MCF 10A (cell line): ENCODE results near the gene TBL1XR1. TPM values are rescaled to one million over a fixed set of nuclear protein-coding genes. Genes with fewer than 3 reads are reported as not detected.

Experiments used
- BruUV-seq: library from RNA; stranded (reverse); fragments of 400-500 nt; replicated peaks from 2 replicates; lab custom pipeline; 2021; lab: Mats Ljungman, UMichigan
- CTCF ChIA-PET: fragments of 300-600 bp; sonication (Branson Sonifier 250); formaldehyde crosslinking; extraction: SDS; loops from one replicate; lab custom pipeline; 2021; ENCODE audit warnings: antibody characterized with exemption, inconsistent platforms; lab: Yijun Ruan, JAX
- POLR2A ChIA-PET: fragments of 300-600, 350-650 bp; sonication (Branson Sonifier 250); formaldehyde crosslinking; extraction: SDS; loops from one replicate; lab custom pipeline; 2020; ENCODE audit warnings: antibody characterized with exemption, inconsistent platforms; lab: Yijun Ruan, JAX
- DNase-seq: peaks from one replicate; pipeline ENCODE4 v3.0.0-alpha.2; 2018; ENCODE audit not compliant: unreplicated experiment
- H3K27ac Mint-ChIP-seq: one replicate; pipeline ENCODE4 v1.8.0; 2022; ENCODE audit warnings: mild to moderate bottlenecking, low read depth, mixed read lengths; ENCODE audit not compliant: unreplicated experiment
- H3K27me3 Mint-ChIP-seq: one replicate; pipeline ENCODE4 v1.8.0; 2022; ENCODE audit warnings: mixed read lengths; ENCODE audit not compliant: insufficient read depth, unreplicated experiment
- H3K36me3 Mint-ChIP-seq: one replicate; pipeline ENCODE4 v1.8.0; 2022; ENCODE audit warnings: mild to moderate bottlenecking, moderate library complexity, mixed read lengths; ENCODE audit not compliant: insufficient read depth, unreplicated experiment
- H3K4me1 Mint-ChIP-seq: one replicate; pipeline ENCODE4 v1.8.0; 2022; ENCODE audit warnings: mixed read lengths; ENCODE audit not compliant: insufficient read depth, unreplicated experiment
- H3K4me3 Mint-ChIP-seq: one replicate; pipeline ENCODE4 v1.8.0; 2022; ENCODE audit warnings: mild to moderate bottlenecking, moderate library complexity, mixed read lengths; ENCODE audit not compliant: unreplicated experiment
- H3K9me3 Mint-ChIP-seq: one replicate; pipeline ENCODE4 v1.8.0; 2022; ENCODE audit warnings: mixed read lengths; ENCODE audit not compliant: unreplicated experiment
- intact Hi-C: fragments of 100-400 bp; cut with micrococcal nuclease; formaldehyde crosslinking; loops from 2 replicates; pipeline ENCODE4 v1.14.1; 2022
- total RNA-seq: library from RNA; stranded (reverse); gene quantifications from 2 replicates; pipeline ENCODE4 v1.2.3, GENCODE V29; 2022
- TF ChIP-seq, protein P1 (sequence below): fragments of 200-600 bp; IDR thresholded peaks from one replicate; pipeline ENCODE4 v1.8.0; 2022; ENCODE audit warnings: antibody characterized with exemption, mild to moderate bottlenecking; ENCODE audit not compliant: unreplicated experiment

Gene TBL1XR1
- total RNA-seq, 1 experiment from 2014 or later: 178 TPM

DNA sequence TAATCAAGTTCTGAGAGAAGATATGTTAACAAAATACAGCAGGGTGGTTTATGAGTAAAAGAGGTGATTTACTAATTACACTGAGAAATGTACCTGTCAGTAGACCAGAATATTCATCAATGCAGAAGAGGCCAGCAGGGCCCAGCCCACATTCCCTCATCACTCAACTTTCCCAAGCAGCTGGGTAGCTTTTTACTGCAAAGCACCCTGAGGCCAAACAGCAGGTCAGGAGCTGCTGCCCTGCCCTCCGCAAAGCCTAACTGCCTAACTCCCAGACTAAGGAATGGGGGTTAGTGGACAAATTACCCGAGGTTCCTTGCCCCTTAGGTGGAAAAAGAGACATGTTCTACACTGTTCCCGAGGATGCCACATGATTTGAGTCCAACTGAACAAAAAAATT is 108.2 kb downstream of the TBL1XR1 start:
- peak overlapping the region; percentile 51 for H3K27ac Mint-ChIP-seq
- H3K4me1 Mint-ChIP-seq: peaks cover 17% of the 10 kb centered on the region

GRCh38 chr3:177085794-177086193 is 111.5 kb downstream of the TBL1XR1 start:
- no TSS peak for BruUV-seq
- intact Hi-C loops: no loop called here
- Mint-ChIP-seq H3K36me3 (peaks cover 4% of the 10 kb centered on the region), H3K27me3 (no peaks in the 10 kb centered on the region), H3K4me3 (no peak overlapping the region), H3K4me1 (peaks cover 19% of the 10 kb centered on the region), H3K9me3 (no peaks in the 10 kb centered on the region), H3K27ac (no peak overlapping the region)
- TF ChIP-seq, protein P1, sequence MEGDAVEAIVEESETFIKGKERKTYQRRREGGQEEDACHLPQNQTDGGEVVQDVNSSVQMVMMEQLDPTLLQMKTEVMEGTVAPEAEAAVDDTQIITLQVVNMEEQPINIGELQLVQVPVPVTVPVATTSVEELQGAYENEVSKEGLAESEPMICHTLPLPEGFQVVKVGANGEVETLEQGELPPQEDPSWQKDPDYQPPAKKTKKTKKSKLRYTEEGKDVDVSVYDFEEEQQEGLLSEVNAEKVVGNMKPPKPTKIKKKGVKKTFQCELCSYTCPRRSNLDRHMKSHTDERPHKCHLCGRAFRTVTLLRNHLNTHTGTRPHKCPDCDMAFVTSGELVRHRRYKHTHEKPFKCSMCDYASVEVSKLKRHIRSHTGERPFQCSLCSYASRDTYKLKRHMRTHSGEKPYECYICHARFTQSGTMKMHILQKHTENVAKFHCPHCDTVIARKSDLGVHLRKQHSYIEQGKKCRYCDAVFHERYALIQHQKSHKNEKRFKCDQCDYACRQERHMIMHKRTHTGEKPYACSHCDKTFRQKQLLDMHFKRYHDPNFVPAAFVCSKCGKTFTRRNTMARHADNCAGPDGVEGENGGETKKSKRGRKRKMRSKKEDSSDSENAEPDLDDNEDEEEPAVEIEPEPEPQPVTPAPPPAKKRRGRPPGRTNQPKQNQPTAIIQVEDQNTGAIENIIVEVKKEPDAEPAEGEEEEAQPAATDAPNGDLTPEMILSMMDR: no peak
- DNase-seq: no peak
- CTCF ChIA-PET: interaction anchor here (0.6 kb wide), 1 partner anchor 996 kb away, joined by 4 read pairs; no protein-coding TSS in a partner anchor
- POLR2A ChIA-PET: interaction anchor here (0.6 to 1.2 kb wide), 2 partner anchors 17 to 29 kb away, joined by 3 to 5 read pairs; no protein-coding TSS in a partner anchor

More for the DNA sequence above, 108.2 kb downstream of the TBL1XR1 start:
- Mint-ChIP-seq H3K9me3 (peaks cover 7% of the 10 kb centered on the region), H3K36me3 (peaks cover 5% of the 10 kb centered on the region), H3K4me3 (no peak overlapping the region), H3K27me3 (no peaks in the 10 kb centered on the region)
- intact Hi-C loops: no loop called here
- ChIA-PET POLR2A (interaction anchor here (0.6 to 1.4 kb wide), 2 partner anchors 17 to 656 kb away, joined by 3 to 4 read pairs; no protein-coding TSS in a partner anchor), CTCF (no interaction called here)
- TF ChIP-seq, protein P1: no peak
- DNase-seq: no peak
- BruUV-seq: no TSS peak

DNA sequence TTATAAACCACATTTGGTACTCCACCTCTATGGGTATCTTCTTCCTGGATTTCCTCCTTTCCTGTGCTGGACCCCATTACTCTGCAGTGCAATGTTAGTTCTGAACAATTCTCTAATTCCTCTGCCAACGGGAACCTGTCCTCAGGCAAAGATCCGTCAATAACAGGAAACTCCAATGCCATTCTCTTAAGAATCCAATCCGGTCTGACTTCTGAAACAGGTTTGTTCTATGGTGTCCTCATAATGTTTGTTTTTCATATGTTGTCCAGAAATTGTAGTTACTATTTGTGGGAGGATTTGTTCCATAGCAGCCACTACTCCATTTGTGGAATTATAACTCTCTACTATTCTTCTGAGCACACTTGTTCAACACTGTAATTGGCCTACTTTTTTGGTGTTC is 112.7 kb downstream of the TBL1XR1 start:
- POLR2A ChIA-PET: no interaction called here
- intact Hi-C loops: no loop called here
- CTCF ChIA-PET: no interaction called here
- no peak for DNase-seq
- BruUV-seq: no TSS peak
- no peak overlapping the region for H3K27ac Mint-ChIP-seq
- H3K9me3 Mint-ChIP-seq: no peaks in the 10 kb centered on the region
- no peaks in the 10 kb centered on the region for H3K27me3 Mint-ChIP-seq
- peaks cover 19% of the 10 kb centered on the region for H3K4me1 Mint-ChIP-seq
- TF ChIP-seq, protein P1: no peak
- no peaks in the 10 kb centered on the region for H3K36me3 Mint-ChIP-seq
- no peak overlapping the region for H3K4me3 Mint-ChIP-seq

DNA sequence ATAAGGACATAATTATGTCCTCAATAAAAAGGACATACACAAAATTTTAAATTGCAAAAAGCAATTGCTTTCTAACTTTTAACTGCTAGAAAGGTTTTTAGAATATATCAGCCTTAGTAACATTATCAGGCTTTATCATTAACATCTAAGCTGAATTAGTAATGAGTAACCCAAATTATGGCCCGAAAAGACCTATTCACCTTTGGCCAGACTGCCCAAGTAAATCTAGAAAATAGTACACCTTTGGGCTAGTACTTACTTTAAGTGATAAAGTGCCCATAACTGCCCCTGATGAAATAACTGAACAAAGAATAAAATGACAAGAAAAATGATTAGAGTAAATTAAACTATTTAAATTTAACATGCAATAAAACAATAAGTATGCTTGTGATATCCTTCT is 117.2 kb downstream of the TBL1XR1 start:
- no TSS peak for BruUV-seq

More for the DNA sequence above, 117.2 kb downstream of the TBL1XR1 start:
- Mint-ChIP-seq H3K4me1 (peaks cover 9% of the 10 kb centered on the region), H3K9me3 (no peaks in the 10 kb centered on the region), H3K36me3 (peaks cover 8% of the 10 kb centered on the region), H3K27me3 (no peaks in the 10 kb centered on the region), H3K27ac (no peak overlapping the region), H3K4me3 (no peak overlapping the region)
- CTCF ChIA-PET: no interaction called here
- TF ChIP-seq, protein P1: no peak
- intact Hi-C loops: no loop called here
- POLR2A ChIA-PET: interaction anchor here (1.0 to 1.5 kb wide), 2 partner anchors 11 to 14 kb away, joined by 3 to 5 read pairs; no protein-coding TSS in a partner anchor
- DNase-seq: no peak
